ENCODE results near the gene COASY. TPM values are rescaled to one million over a fixed set of nuclear protein-coding genes. Genes with fewer than 3 reads are reported as not detected.
"Not testable (repeated sequence)": the region's sequence is repeated elsewhere in the genome, so short reads cannot be mapped to it uniquely, and the experiment has no call there.

The COASY gene
- polyA plus RNA-seq, 3 donors: 52.6 to 63.8 (median 57.9) TPM

DNA sequence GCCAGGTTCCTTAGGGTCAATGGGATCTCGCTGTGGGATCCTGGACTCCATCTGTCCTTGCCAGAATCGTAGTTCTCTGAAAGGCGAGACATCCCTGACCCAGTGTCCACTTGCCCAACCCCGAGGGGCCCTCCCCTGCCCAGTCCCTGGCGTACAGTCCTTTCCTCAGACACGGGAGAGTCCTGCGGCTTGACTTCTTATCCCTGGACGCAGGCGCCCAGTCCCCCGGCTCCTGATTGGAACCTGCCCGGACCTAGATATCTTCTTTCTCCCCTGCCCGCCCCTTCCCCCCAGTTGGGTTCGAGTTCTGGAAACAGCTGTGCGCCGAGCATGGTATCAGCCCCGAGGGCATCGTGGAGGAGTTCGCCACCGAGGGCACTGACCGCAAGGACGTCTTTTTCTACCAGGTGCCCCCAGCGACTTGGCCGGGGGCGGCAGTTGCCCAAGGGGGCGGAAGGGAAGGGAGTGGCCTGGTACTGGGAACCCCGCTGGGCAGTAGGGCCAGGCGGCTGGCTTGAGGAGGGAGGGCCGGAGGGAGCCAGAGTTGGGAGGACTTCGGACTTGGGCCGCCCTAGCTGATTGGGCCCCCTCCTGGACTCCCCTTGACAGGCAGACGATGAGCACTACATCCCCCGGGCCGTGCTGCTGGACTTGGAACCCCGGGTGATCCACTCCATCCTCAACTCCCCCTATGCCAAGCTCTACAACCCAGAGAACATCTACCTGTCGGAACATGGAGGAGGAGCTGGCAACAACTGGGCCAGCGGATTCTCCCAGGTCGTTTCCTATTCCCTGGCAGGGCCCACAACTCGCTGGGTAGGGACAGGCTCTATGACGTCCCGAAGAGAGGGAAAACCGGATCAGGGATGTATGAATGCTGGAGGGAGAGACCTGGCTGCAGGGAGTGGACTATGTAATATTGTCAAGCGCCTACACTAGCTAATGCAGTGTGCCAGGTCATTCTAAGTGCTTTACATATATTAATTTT is 48.2 kb downstream of the COASY start:
- Histone ChIP-seq H3K9ac (ENCODE audit: insufficient read depth, low read length, poor library complexity, severe bottlenecking) (peak overlapping the region; percentile 91), H3K36me3 (replicated peaks in 1 of 2; ENCODE audit: control insufficient read depth in 1 of 2, insufficient read depth in 2 of 2, low read length in 2 of 2) (peaks cover 29 to 42% of the 10 kb centered on the region in 2 donors), H3K4me3 (replicated peaks in 1 of 3; ENCODE audit: low read depth in 2 of 3, low read length in 3 of 3) (peak overlapping the region; percentile 58 to 92 (median 80)), H2AFZ (ENCODE audit: insufficient read depth, low read depth, low read length, poor library complexity, severe bottlenecking) (peak overlapping the region; percentile 93), H3K4me2 (replicated peaks; ENCODE audit: extremely low read depth, low read length, poor library complexity, severe bottlenecking) (peak overlapping the region; percentile 86), H3K4me1 (ENCODE audit: control insufficient read depth in 1 of 2, insufficient read depth in 2 of 2, low read length in 2 of 2) (peaks cover 21 to 32% of the 10 kb centered on the region in 2 donors), H3K79me2 (ENCODE audit: insufficient read depth, low read length) (peaks cover 45% of the 10 kb centered on the region), H4K20me1 (ENCODE audit: insufficient read depth, low read length) (peaks cover 40% of the 10 kb centered on the region), H3K27ac (ENCODE audit: low read depth in 1 of 2, low read length in 2 of 2) (peak overlapping the region; percentile 56 to 90)
- Mint-ChIP-seq H3K27ac (peak overlapping the region; percentile 83 to 95 (median 88)), H3K4me1 (peaks cover 29% of the 10 kb centered on the region), H3K4me3 (peak overlapping the region; percentile 100), H3K36me3 (peaks cover 32 to 39% of the 10 kb centered on the region in 2 donors)
- H3K9me3 ChIP-seq (replicated peaks in 1 of 2; ENCODE audit: control insufficient read depth in 1 of 2, insufficient read depth in 1 of 2, low read length in 2 of 2); H3K27me3 ChIP-seq (ENCODE audit: control insufficient read depth in 2 of 2, insufficient read depth in 2 of 2, low read length in 2 of 2); H3K9me3 Mint-ChIP-seq; DNase-seq; H3K27me3 Mint-ChIP-seq (ENCODE audit: low read depth in 3 of 3): not testable (repeated sequence)
- intact Hi-C loops (cut with micrococcal nuclease): loop anchor here (2.0 to 5.0 kb wide), 2 partner anchors 43 to 67 kb away; partner anchors contain the start of genes MLX (in 1 of the 2) and PLEKHH3 (in 1 of the 2)
- 15% methylated on average over 17 of the region's 42 CpGs for WGBS (ENCODE audit: insufficient coverage)

- Mint-ChIP-seq H3K4me1 (peaks cover 22% of the 10 kb centered on the region), H3K27me3 (ENCODE audit: low read depth in 3 of 3) (peaks cover 0 to 3% (median 0%) of the 10 kb centered on the region in 3 donors), H3K36me3 (peaks cover 36 to 42% of the 10 kb centered on the region in 2 donors), H3K4me3 (no peak overlapping the region), H3K27ac (peak overlapping the region in 1 of 7 donors; percentile 18), H3K9me3 (peaks cover 0 to 2% (median 0%) of the 10 kb centered on the region in 7 donors)
- Histone ChIP-seq H2AFZ (ENCODE audit: insufficient read depth, low read depth, low read length, poor library complexity, severe bottlenecking) (no peak overlapping the region), H3K27ac (ENCODE audit: low read depth in 1 of 2, low read length in 2 of 2) (no peak overlapping the region), H3K4me2 (replicated peaks; ENCODE audit: extremely low read depth, low read length, poor library complexity, severe bottlenecking) (no peak overlapping the region), H3K4me1 (ENCODE audit: control insufficient read depth in 1 of 2, insufficient read depth in 2 of 2, low read length in 2 of 2) (peaks cover 17 to 27% of the 10 kb centered on the region in 2 donors), H3K79me2 (ENCODE audit: insufficient read depth, low read length) (peaks cover 26% of the 10 kb centered on the region), H3K9me3 (replicated peaks in 1 of 2; ENCODE audit: control insufficient read depth in 1 of 2, insufficient read depth in 1 of 2, low read length in 2 of 2) (no peaks in the 10 kb centered on the region), H3K9ac (ENCODE audit: insufficient read depth, low read length, poor library complexity, severe bottlenecking) (no peak overlapping the region), H4K20me1 (ENCODE audit: insufficient read depth, low read length) (peaks cover 21% of the 10 kb centered on the region), H3K4me3 (replicated peaks in 1 of 3; ENCODE audit: low read depth in 2 of 3, low read length in 3 of 3) (no peak overlapping the region), H3K36me3 (replicated peaks in 1 of 2; ENCODE audit: control insufficient read depth in 1 of 2, insufficient read depth in 2 of 2, low read length in 2 of 2) (peaks cover 30 to 47% of the 10 kb centered on the region in 2 donors), H3K27me3 (ENCODE audit: control insufficient read depth in 2 of 2, insufficient read depth in 2 of 2, low read length in 2 of 2) (no peaks in the 10 kb centered on the region)
- TF ChIP-seq, protein P1, sequence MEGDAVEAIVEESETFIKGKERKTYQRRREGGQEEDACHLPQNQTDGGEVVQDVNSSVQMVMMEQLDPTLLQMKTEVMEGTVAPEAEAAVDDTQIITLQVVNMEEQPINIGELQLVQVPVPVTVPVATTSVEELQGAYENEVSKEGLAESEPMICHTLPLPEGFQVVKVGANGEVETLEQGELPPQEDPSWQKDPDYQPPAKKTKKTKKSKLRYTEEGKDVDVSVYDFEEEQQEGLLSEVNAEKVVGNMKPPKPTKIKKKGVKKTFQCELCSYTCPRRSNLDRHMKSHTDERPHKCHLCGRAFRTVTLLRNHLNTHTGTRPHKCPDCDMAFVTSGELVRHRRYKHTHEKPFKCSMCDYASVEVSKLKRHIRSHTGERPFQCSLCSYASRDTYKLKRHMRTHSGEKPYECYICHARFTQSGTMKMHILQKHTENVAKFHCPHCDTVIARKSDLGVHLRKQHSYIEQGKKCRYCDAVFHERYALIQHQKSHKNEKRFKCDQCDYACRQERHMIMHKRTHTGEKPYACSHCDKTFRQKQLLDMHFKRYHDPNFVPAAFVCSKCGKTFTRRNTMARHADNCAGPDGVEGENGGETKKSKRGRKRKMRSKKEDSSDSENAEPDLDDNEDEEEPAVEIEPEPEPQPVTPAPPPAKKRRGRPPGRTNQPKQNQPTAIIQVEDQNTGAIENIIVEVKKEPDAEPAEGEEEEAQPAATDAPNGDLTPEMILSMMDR (IDR thresholded peaks at IDR 0.05): no peak
- DNase-seq: no peak
- 100% methylated on average over 2 of the region's 4 CpGs for WGBS (ENCODE audit: insufficient coverage)
- intact Hi-C loops (cut with micrococcal nuclease): no loop called here
Measured at GRCh38 chr17:42612013-42612412, 50.1 kb downstream of the COASY start.
